ACHN (cell line): ENCODE results near the gene VIPAS39.

Experiments used
- DNase-seq: peaks from one replicate; pipeline ENCODE4 v3.0.0-alpha.2; 2015
- in situ Hi-C: cut with HindIII; loops from 2 replicates; pipeline ENCODE4 v1.10.0; 2017; ENCODE audit warnings: low sequenced_read_pairs, low pct_ligation_motif_present, low pct_unique_long_range_greater_than_20kb

The VIPAS39 gene

DNA sequence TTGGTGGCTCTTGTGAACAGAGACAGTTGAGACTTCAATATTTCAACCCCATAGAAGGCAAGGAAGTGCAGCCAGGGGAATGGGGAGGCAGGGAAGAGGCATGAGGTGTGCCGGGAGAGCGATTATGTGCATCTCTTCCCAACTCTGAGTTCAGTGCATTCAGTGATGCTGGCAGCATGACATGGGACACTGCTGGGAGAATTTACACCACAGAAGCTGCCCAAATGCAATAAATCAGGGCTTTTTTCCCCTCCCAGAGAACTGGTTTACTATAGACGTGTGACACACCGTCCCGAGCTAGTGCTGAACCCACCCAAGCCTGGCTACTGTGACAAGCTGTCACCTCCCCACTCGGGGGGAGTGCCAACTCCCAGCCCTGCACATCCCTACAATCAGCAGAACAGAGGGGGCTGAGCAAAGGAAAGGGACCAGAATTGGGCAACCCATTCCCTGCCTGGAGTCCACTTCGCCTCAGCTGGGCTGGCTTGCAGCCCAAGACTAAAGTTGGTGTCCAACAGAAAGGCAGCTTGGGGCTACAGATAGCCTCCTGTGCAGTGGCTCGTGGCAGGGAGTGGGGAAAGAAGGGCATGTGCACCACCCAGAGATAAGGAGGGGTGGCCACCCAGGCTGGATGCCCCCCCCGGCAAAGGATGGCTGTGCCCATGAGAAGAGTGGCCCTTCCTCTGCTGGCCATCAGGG is 17.2 kb upstream of the VIPAS39 start:
- DNase-seq: no peak
- in situ Hi-C loops: no loop called here

DNA sequence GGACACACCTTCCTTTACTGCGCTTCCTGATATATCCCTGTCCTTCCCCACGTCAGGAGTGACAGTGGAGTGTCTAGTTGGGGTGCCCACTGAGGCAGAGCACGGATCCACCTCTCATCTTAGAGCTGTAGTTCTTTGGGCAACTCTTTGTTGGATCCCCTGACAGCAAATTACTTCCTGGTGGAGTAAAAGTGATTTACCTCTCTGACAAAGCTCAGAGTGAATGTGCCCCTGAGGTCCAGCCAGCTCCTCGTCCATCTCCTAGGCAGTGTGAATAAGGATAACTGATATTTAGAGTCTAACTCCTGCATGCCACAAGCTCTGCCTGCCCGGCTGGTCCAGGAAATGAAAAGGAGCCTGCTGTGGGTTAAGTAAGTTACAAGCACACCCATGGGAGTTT is 16.5 kb upstream of the VIPAS39 start:
- DNase-seq: no peak
- in situ Hi-C loops: no loop called here

DNA sequence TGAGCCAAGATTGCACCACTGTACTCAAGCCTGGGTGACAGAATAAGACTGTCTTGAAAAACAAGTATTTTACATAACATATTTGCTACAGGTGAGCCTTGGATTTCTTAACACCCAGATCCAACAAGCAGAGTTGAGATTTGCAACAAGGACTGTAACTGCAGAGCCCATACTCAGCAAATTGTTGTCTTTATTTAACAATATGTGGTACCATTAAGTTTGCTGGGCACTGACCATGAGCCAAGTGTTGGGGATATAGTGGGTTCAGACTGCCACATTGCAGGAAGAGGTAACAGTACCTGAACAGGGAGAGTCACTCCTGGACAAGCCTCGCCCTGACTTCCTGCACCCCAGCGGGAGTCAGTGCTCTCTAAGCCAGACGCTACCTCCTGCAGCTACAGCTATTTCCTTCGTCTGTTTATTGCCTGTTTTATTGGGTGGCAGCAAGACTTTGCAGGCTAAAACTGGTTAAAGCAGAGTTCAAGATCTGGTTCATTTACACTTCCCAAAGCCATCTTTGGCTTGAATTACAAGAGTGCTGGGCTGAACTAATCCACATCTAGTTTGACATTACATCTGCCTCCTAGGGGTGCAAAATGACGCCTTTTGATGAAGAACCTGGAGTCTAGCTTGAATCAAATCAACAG is 12.9 kb upstream of the VIPAS39 start:
- in situ Hi-C loops: no loop called here
- no peak for DNase-seq

DNA sequence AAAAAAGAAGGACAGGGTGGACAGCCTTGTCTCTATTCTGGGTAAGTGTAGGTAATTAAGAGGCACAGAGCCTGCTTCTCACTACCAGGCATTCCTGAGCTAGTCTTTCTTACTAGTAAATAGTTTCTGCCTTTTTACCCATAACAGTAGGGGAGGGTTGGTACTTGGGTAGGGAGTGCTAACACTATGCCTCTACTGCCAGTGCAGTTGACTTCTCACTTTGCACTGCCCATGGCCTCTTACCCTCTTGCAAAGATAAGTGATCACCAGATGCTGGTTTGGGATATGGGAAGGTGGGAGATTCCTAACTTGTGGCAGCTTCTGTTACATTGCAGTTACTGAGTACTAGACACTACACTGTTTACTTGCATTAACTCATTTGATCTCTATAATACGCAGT is 12.1 kb upstream of the VIPAS39 start:
- no peak for DNase-seq
- in situ Hi-C loops: no loop called here

DNA sequence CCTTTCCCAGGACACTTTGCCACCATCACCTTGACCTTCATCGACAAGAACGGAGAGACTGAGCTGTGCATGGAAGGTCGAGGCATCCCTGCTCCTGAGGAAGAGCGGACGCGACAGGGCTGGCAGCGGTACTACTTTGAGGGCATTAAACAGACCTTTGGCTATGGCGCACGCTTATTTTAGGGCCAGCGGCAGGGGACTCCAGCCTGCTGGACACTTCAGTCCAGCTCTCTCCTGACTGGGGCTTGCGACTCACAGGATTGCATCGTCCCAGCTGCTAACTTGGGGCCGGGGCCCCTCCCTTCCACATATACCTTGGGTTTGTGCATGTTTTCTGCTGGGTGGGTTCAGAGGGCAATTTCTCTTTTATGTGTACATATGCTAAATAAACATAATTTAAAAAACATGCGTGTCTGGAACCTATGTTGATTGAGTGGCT is 11.7 kb upstream of the VIPAS39 start:
- in situ Hi-C loops: no loop called here
- DNase-seq: no peak

DNA sequence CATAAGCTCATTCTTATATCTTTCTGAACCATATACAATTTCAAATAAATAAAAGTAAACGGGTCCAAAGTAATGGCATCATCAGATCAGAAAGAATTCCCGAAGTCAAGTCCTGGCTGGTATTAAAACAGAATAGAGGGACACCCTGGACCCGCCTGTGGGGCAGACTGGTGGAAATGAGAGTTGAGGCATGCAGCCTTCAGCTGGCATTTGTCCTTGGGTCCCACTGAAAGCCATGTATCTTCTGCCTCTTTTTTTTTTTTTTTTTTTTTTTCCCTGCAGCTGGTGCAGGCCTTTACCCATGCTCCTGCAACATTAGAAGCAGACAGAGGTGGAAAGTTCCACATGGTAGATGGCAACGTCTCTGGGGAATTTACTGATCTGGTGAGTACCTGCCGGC is 10.4 kb upstream of the VIPAS39 start:
- in situ Hi-C loops: no loop called here

DNA sequence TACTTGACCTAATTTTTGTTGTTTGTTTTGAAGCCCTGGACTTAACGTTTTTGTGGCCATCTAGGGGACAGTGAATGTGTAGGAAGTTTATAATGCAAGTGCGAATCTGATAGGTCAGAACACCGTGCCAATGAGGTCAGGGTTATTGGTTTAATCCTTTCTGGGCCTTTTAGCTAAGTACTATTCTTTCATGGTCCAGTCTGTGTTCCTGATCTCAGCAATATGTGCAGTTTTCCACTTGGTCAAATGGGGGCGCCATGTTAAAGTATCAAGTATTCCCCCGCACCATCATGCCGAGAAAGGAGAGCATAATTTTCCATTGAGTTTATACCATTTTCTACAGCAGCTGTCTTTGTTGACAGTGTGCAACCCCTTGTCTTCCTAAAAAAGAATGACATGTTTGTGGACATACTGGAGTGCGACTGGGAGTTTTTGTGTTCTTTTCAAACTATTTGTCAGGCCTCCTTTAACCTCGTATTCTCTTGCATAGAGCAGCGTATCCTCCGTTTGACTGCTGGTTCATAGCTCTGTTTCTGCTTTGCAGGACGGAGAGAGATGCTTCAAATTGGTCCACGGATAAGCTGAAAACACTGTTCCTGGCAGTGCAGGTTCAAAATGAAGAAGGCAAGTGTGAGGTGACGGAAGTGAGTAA is 1.8 kb upstream of the VIPAS39 start:
- DNase-seq: peak; percentile 72
- in situ Hi-C loops: no loop called here

More for the DNA sequence above, 10.4 kb upstream of the VIPAS39 start:
- no peak for DNase-seq

DNA sequence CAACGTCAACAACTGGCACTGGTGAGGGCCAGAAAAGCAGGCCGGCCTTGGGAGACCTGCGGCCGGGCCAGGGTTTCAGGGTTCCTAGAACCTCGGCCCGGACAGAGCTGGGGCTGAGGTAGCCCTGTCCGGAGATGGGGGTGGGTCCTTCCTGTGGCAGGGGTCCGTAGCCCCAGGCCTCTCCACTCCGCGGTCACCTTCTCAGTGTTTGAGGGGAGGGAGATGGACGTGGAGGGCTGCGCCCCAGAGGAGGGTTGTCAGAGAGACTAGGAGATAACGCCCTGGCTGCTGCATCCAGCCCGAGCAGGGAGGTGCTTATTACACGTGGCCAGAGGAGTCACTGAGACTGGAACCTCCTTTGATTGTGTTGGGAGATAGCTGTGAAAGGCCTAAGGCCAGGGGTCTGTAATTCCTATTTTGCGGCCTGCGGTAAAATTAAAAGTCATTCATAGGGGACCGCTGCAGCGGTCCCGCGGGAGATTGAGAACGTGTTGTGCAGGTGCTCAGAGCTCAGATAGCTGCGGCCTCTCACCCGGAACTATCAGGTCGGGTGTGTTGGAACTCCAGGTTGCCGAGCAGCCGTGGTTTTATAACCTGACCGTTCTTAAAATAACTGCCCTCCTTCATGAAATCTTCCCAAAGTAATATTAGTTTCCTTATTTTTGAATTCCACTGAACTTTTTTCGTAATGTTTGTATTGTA is 999 bp upstream of the VIPAS39 start:
- peak; percentile 34 for DNase-seq
- in situ Hi-C loops: no loop called here

DNA sequence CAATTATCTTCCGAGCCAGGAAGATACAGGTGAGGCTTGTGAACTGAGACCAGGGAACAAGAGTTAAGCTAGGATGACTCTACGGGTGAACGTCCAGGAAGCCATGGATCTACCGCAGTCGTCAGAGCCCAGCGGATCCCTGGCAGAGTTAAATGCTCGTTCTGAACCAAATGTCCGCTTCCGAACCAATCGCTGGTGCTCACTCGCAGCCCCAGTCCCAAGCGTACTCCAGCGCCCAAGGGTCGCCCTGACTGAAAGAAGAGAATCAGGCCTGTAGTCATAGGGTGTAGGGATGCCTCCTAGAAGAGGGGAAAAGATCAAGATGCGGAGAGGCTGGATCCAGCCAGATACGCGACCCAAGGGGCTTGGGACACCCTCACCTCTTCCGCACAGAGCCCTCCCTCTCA is 283 bp downstream of the VIPAS39 start:
- peak; percentile 53 for DNase-seq
- in situ Hi-C loops: no loop called here

DNA sequence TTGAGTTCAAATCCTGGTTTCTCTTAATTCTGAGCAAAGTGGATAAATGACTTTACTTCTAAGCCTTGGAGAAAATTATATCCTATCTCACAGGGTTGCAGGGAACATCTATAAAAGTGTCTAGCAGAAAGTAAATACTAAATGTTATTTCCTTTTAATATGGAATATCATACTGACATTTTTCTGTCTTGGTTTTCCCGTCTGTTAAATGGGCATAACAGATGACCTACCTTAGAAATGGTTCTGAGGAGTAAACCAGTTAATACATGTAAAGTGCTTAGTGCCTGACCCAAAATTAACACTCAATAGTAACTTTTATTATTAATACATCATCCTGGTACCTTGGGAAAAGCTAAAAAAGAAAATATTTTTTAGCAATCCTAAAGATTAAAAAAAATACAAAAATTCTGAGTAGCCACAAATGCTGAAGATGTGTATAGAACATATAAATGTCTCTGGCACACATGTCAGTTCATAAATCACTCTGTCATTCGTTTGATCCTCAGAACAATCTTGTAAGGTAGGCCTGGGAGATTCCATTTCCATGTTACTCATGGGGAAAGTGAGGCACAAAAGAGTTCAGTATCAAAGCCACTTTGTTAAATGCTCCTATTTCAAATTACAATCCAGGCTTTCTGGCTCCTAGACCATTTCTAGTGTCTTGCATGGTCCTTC is 1.3 kb downstream of the VIPAS39 start:
- DNase-seq: no peak
- in situ Hi-C loops: no loop called here

DNA sequence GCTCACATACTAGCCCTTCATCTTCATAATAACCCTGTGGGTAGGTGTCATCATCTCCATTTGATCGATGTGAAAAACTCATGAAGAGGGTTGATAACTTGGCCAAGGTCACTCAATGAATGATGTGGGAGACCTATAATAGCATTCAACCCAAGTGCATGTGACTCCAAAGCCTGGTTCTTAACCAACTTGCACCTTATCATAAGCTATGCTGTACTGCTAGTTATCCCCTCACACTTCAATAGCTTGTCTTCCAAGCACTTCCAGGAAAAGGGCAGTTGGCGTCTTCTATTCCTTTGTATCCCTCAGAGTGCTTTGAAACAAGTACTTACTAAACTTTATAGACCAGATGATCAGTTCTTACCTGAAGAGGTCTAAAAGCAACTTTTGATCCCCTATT is 15.2 kb downstream of the VIPAS39 start:
- no peak for DNase-seq
- in situ Hi-C loops: no loop called here

DNA sequence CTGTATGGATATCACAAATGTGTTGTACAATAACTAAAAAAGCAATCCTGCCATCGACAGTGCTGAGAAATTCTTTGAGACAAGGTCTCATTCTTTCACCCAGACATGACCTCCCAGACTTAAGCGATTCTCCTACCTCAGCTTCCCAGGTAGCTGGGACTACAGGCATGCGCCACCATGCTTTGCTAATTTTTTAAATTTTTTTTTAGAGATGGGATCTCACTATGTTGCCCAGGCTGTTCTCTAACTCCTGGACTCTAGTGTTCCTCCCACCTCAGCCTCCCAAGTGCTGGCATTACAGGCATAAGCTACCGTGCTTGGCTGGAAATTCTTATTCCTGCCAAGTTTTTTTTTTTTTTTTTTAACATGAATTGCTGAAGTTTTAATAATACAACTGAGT is 17.5 kb downstream of the VIPAS39 start:
- DNase-seq: no peak
- in situ Hi-C loops: no loop called here

DNA sequence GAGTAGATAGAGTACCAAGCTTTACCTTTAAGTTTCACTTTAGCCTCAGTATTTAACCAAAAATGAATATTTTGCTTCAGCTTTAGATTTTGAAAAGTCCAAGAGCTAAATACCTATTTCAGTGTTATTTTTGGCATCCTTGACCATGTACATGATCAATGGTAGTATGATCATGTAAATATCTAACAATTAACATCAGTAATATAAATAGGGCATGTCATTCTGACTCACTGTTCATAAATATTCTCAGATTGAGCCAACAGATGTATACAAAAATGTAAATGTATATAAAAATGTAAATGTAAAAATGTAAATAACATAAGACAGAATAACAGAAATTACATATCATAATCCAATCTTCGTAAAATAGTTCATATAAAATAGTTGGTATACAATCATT is 18.8 kb downstream of the VIPAS39 start:
- in situ Hi-C loops: no loop called here
- no peak for DNase-seq

DNA sequence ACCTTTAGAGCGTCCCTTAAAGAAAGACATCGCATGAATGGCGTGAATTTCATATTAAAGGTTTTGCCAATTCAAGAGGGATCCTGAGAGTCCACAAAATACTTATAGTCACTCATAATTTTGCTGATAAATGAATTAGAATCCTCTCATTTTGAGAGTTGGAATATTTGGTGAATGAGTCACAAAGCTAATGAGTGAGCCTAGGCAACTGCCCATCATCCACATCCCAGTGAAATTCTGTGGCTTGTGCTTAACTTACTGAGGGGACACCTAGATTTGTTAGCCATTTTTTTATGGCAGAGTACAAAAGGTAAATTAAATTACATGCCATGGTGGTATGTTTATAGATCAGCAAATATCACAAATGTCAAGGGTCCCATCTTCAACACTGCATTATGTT is 21.4 kb downstream of the VIPAS39 start:
- in situ Hi-C loops: no loop called here
- DNase-seq: no peak

DNA sequence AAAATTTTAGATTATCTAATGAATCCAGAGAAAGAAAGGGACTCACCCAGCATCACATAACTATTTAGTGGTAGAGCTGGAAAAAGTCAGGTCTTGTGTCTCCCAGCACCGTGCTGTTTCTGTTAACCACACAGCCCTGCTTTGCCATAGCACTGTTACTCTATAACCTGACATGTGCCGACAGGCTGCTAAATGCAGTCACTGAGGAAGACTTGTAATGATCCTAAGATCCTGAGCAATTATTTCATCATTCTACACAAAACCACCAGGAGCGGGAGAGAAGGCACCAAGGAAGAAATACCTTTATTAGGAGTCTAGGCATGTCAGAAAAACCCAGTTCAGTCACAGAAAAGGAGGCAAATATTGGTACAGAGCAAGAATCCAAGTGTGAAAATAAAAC is 31.0 kb downstream of the VIPAS39 start:
- no peak for DNase-seq
- in situ Hi-C loops: no loop called here

DNA sequence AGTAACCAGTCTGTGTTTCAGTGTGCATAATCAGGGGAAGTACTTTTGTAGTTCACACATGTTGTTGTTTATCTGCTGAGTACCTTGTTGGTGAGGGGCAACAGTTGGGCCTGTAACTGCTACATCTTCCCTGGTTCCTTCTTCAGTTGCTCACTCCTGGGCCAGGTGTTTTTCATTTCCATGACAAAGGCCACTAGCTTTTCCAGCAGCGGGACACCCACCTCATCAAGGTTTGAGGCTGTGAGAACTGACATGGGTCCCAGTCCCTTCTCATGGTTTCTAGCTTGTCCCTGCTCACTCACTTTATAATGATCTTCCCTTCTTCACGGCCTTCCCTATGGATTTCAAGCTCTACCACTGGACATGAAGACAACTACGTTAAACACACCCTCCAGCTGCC is 32.5 kb downstream of the VIPAS39 start:
- in situ Hi-C loops: no loop called here
- DNase-seq: no peak

DNA sequence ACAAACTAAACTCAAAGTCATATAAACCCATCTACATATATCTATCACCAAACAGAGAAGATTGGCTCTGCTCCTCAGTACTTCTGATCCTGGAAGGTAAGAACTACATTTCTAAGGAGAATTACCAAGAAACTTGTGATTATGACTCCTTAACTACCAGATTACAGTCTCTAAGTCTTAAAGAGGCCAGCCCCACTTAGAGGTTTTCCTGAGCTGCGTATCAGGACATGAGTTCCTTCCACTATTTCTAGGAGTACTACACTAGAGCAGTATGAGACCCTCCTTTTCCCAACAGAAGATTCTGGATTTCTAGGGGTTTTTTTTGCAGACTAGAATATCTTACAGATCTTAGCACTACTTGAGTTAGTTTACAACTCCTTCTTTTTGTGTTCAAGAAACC is 34.0 kb downstream of the VIPAS39 start, which contains the start of gene NOXRED1:
TSS of gene NOXRED1 (minus strand) at position 101 of the 400 bp plus-strand sequence. CDS start 634 bp downstream, outside the sequence.
- in situ Hi-C loops: no loop called here
- DNase-seq: no peak

DNA sequence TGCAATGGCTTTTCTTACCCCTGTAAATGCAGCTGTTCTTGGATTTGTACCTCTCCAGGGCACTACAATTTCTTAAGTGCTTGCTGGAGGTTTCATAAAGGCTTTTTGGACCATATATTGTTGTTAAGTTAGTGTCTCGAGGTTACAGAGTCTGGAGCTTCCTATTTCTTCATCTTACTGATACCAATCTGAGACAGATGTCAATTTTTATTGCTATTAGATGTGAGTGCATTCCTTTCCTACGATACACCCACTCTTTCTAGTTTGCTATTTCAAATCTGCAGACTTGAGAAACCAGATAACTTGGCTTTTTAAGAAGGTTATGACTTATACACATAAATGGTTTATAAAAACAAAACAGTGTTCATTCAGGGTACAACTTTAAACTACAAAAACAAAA is 36.2 kb downstream of the VIPAS39 start:
- in situ Hi-C loops: no loop called here
- DNase-seq: no peak

DNA sequence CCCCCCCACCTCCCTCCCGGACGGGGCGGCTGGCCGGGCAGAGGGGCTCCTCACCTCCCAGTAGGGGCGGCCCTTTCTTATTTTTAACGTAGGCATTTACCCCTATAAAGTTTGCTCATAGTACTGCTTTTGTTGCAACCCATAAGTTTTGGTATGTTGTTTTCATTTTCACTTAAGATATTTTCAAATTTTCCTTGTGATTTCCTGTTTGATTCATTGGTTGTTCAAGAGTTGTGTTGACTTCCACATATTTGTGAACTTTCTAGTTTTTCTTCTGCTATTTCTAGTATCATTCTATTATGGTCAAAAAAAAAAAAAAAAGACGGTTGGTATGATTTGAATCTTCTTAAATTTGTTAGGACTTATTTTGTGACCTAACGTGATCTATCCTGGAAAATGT is 40.6 kb downstream of the VIPAS39 start:
- no peak for DNase-seq
- in situ Hi-C loops: no loop called here
